ENCODE results near the gene GMDS. TPM values are rescaled to one million over a fixed set of nuclear protein-coding genes. Genes with fewer than 3 reads are reported as not detected.

Gene GMDS
- total and polyA plus RNA-seq, 2 experiments from 2014 or later: 30.1 to 36.5 TPM

DNA sequence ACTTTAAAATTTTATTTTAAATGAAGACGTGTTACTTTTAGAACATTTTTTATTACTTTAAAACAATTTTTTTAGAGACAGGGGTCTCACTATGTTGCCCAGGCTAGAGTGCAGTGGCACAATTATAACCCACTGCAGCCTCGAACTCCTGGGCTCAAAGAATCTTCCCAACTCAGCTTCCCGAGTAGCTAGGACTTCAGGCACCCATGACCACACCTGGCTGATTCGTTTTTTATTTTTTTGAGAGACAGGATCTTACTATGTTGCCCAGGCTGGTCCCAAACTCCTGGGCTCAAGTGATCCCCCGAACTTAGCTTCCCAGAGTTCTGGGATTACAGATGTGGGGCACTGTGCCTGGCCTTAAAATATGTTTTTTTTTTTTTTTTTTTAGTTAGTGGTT is 287.7 kb downstream of the GMDS start (continued):
- TF ChIP-seq, protein P1, sequence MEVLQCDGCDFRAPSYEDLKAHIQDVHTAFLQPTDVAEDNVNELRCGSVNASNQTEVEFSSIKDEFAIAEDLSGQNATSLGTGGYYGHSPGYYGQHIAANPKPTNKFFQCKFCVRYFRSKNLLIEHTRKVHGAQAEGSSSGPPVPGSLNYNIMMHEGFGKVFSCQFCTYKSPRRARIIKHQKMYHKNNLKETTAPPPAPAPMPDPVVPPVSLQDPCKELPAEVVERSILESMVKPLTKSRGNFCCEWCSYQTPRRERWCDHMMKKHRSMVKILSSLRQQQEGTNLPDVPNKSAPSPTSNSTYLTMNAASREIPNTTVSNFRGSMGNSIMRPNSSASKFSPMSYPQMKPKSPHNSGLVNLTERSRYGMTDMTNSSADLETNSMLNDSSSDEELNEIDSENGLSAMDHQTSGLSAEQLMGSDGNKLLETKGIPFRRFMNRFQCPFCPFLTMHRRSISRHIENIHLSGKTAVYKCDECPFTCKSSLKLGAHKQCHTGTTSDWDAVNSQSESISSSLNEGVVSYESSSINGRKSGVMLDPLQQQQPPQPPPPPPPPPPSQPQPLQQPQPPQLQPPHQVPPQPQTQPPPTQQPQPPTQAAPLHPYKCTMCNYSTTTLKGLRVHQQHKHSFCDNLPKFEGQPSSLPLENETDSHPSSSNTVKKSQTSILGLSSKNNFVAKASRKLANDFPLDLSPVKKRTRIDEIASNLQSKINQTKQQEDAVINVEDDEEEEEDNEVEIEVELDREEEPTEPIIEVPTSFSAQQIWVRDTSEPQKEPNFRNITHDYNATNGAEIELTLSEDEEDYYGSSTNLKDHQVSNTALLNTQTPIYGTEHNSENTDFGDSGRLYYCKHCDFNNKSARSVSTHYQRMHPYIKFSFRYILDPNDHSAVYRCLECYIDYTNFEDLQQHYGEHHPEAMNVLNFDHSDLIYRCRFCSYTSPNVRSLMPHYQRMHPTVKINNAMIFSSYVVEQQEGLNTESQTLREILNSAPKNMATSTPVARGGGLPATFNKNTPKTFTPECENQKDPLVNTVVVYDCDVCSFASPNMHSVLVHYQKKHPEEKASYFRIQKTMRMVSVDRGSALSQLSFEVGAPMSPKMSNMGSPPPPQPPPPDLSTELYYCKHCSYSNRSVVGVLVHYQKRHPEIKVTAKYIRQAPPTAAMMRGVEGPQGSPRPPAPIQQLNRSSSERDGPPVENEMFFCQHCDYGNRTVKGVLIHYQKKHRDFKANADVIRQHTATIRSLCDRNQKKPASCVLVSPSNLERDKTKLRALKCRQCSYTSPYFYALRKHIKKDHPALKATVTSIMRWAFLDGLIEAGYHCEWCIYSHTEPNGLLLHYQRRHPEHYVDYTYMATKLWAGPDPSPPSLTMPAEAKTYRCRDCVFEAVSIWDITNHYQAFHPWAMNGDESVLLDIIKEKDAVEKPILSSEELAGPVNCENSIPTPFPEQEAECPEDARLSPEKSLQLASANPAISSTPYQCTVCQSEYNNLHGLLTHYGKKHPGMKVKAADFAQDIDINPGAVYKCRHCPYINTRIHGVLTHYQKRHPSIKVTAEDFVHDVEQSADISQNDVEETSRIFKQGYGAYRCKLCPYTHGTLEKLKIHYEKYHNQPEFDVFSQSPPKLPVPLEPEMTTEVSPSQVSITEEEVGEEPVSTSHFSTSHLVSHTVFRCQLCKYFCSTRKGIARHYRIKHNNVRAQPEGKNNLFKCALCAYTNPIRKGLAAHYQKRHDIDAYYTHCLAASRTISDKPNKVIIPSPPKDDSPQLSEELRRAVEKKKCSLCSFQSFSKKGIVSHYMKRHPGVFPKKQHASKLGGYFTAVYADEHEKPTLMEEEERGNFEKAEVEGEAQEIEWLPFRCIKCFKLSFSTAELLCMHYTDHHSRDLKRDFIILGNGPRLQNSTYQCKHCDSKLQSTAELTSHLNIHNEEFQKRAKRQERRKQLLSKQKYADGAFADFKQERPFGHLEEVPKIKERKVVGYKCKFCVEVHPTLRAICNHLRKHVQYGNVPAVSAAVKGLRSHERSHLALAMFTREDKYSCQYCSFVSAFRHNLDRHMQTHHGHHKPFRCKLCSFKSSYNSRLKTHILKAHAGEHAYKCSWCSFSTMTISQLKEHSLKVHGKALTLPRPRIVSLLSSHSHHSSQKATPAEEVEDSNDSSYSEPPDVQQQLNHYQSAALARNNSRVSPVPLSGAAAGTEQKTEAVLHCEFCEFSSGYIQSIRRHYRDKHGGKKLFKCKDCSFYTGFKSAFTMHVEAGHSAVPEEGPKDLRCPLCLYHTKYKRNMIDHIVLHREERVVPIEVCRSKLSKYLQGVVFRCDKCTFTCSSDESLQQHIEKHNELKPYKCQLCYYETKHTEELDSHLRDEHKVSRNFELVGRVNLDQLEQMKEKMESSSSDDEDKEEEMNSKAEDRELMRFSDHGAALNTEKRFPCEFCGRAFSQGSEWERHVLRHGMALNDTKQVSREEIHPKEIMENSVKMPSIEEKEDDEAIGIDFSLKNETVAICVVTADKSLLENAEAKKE (CRISPR knock-in tag; IDR thresholded peaks at IDR 0.05): no peak
- TF ChIP-seq ZNF114 (CRISPR knock-in tag; IDR thresholded peaks at IDR 0.05) (no peak), NANOG (IDR thresholded peaks at IDR 0.05; ENCODE audit: borderline replicate concordance) (no peak)

DNA sequence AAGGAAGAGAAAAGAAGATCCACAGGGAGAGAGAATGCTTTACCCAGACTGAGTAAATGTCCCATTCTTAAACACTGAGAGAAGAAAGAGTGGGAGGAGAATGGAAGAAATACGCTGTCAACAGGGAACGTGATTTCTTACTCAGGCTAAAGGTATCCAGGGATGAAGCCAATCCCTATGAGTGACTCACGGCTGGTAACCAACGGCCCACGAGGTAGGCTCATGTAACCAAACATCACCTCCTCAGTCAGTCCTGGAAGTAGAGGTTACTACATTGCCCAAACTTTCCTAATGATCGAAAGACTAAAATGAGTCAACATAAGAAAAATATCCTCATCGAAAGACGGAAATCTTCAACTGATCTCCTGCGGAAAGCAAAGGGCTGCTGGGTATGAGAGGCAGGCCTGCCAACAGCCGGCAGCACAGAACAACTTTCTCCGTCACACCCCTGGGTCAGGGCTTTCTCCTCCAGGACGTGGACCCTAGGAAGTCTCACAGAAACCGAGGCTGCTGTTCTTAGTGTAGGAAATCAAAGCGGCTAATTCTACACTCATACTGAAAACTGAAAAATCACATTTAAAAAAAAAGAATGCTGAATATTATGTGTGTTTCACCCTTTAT is 292.6 kb downstream of the GMDS start:
- Histone ChIP-seq H3K27ac (ENCODE audit: low read depth) (no peak overlapping the region), H3K27me3 (ENCODE audit: insufficient read depth) (no peaks in the 10 kb centered on the region), H3K4me3 (no peak overlapping the region), H3K4me1 (ENCODE audit: insufficient read depth) (no peaks in the 10 kb centered on the region), H4K20me1 (replicated peaks; ENCODE audit: insufficient read depth) (no peaks in the 10 kb centered on the region), H3K36me3 (ENCODE audit: insufficient read depth) (no peaks in the 10 kb centered on the region), H3K9me2 (ENCODE audit: insufficient read depth) (no peaks in the 10 kb centered on the region), H3F3A (replicated peaks; ENCODE audit: low read depth) (no peaks in the 10 kb centered on the region), H2AFZ (no peak overlapping the region), H3K79me2 (replicated peaks; ENCODE audit: insufficient read depth) (no peaks in the 10 kb centered on the region), H3K4me2 (no peak overlapping the region)
- Mint-ChIP-seq H3K4me1 (peaks cover 6% of the 10 kb centered on the region; the same call in 2 of the 3 replicates), H3K4me3 (no peak overlapping the region), H3K36me3 (ENCODE audit: low read depth) (no peaks in the 10 kb centered on the region), H3K27me3 (ENCODE audit: insufficient read depth, low read depth, poor library complexity) (no peaks in the 10 kb centered on the region), H3K27ac (0 out of 2 replicates have a peak overlapping the region, but pooled peaks have one; percentile 0), H3K9me3 (no peaks in the 10 kb centered on the region)
- DNase-seq (ENCODE audit: low spot score) (no peak), ATAC-seq (peak; percentile 33; the same call in 2 of the 3 replicates)
- TF ChIP-seq, protein P2, sequence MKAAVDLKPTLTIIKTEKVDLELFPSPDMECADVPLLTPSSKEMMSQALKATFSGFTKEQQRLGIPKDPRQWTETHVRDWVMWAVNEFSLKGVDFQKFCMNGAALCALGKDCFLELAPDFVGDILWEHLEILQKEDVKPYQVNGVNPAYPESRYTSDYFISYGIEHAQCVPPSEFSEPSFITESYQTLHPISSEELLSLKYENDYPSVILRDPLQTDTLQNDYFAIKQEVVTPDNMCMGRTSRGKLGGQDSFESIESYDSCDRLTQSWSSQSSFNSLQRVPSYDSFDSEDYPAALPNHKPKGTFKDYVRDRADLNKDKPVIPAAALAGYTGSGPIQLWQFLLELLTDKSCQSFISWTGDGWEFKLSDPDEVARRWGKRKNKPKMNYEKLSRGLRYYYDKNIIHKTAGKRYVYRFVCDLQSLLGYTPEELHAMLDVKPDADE (IDR thresholded peaks at IDR 0.05): no peak
- no peak for TF ChIP-seq NANOG (IDR thresholded peaks at IDR 0.05; ENCODE audit: borderline replicate concordance)
- TF ChIP-seq ZNF331 (CRISPR knock-in tag; IDR thresholded peaks at IDR 0.05; ENCODE audit: low read depth): no peak
- no peak for TF ChIP-seq CREB1 (CRISPR knock-in tag; IDR thresholded peaks at IDR 0.05; ENCODE audit: low read depth)
- TF ChIP-seq, protein P3, sequence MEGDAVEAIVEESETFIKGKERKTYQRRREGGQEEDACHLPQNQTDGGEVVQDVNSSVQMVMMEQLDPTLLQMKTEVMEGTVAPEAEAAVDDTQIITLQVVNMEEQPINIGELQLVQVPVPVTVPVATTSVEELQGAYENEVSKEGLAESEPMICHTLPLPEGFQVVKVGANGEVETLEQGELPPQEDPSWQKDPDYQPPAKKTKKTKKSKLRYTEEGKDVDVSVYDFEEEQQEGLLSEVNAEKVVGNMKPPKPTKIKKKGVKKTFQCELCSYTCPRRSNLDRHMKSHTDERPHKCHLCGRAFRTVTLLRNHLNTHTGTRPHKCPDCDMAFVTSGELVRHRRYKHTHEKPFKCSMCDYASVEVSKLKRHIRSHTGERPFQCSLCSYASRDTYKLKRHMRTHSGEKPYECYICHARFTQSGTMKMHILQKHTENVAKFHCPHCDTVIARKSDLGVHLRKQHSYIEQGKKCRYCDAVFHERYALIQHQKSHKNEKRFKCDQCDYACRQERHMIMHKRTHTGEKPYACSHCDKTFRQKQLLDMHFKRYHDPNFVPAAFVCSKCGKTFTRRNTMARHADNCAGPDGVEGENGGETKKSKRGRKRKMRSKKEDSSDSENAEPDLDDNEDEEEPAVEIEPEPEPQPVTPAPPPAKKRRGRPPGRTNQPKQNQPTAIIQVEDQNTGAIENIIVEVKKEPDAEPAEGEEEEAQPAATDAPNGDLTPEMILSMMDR (conservative IDR thresholded peaks at IDR 0.05; ENCODE audit: low read depth in 2 of 2): no peak
- no peak for TF ChIP-seq STAT1 (IDR thresholded peaks at IDR 0.05; ENCODE audit: unreplicated experiment)
- TF ChIP-seq, protein P4, sequence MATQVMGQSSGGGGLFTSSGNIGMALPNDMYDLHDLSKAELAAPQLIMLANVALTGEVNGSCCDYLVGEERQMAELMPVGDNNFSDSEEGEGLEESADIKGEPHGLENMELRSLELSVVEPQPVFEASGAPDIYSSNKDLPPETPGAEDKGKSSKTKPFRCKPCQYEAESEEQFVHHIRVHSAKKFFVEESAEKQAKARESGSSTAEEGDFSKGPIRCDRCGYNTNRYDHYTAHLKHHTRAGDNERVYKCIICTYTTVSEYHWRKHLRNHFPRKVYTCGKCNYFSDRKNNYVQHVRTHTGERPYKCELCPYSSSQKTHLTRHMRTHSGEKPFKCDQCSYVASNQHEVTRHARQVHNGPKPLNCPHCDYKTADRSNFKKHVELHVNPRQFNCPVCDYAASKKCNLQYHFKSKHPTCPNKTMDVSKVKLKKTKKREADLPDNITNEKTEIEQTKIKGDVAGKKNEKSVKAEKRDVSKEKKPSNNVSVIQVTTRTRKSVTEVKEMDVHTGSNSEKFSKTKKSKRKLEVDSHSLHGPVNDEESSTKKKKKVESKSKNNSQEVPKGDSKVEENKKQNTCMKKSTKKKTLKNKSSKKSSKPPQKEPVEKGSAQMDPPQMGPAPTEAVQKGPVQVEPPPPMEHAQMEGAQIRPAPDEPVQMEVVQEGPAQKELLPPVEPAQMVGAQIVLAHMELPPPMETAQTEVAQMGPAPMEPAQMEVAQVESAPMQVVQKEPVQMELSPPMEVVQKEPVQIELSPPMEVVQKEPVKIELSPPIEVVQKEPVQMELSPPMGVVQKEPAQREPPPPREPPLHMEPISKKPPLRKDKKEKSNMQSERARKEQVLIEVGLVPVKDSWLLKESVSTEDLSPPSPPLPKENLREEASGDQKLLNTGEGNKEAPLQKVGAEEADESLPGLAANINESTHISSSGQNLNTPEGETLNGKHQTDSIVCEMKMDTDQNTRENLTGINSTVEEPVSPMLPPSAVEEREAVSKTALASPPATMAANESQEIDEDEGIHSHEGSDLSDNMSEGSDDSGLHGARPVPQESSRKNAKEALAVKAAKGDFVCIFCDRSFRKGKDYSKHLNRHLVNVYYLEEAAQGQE (IDR thresholded peaks at IDR 0.05; ENCODE audit: unreplicated experiment): no peak
- TF ChIP-seq ZNF114 (CRISPR knock-in tag; IDR thresholded peaks at IDR 0.05): no peak
- no peak for TF ChIP-seq EZH2phosphoT487 (IDR thresholded peaks at IDR 0.05; ENCODE audit: unreplicated experiment)
- no peak for TF ChIP-seq POLR2AphosphoS5 (IDR thresholded peaks at IDR 0.05; ENCODE audit: low read depth)
